HepG2 (cell line): ENCODE results near the gene MYD88. TPM values are rescaled to one million over a fixed set of nuclear protein-coding genes. Genes with fewer than 3 reads are reported as not detected.
A peak's percentile ranks its signal among the peaks of the same experiment; 100 is the strongest.

Experiments
- AHDC1 ChIP-seq: sonication (generic); formaldehyde crosslinking; IDR thresholded peaks from 2 replicates; pipeline ENCODE4 v1.5.1; 2020; ENCODE audit warnings: mild to moderate bottlenecking, missing genetic modification reagents, borderline replicate concordance
- ARHGAP35 ChIP-seq: sonication (generic); formaldehyde crosslinking; IDR thresholded peaks from 2 replicates; pipeline ENCODE4 v1.9.0; 2022; ENCODE audit warnings: mild to moderate bottlenecking, inconsistent platforms, moderate library complexity, missing genetic modification reagents, borderline replicate concordance
- FOXA3 ChIP-seq: IDR thresholded peaks from 2 replicates; pipeline ENCODE4 v1.6.1; 2016; ENCODE audit warnings: missing genetic modification reagents, missing compliant biosample characterization
- PCBP1 ChIP-seq: fragments of 200-400 bp; formaldehyde crosslinking; IDR thresholded peaks from 2 replicates; pipeline ENCODE4 v1.6.1; 2017; ENCODE audit warnings: mild to moderate bottlenecking, low read depth, low read length, borderline replicate concordance
- ZMYM3 ChIP-seq: sonication (generic); formaldehyde crosslinking; IDR thresholded peaks from 2 replicates; pipeline ENCODE4 v1.5.1; 2020; ENCODE audit warnings: mild to moderate bottlenecking, missing genetic modification reagents
- ZNF343 ChIP-seq: sonication (generic); formaldehyde crosslinking; IDR thresholded peaks from 2 replicates; pipeline ENCODE4 v1.4.0; 2020; ENCODE audit warnings: mild to moderate bottlenecking, missing genetic modification reagents
- ZNF496 ChIP-seq: sonication (generic); formaldehyde crosslinking; IDR thresholded peaks from 2 replicates; pipeline ENCODE4 v1.8.1; 2023; ENCODE audit warnings: mild to moderate bottlenecking, moderate library complexity, missing genetic modification reagents; ENCODE audit not compliant: insufficient replicate concordance
- ZNF609 ChIP-seq: sonication (generic); formaldehyde crosslinking; IDR thresholded peaks from 2 replicates; pipeline ENCODE4 v1.4.0; 2020; ENCODE audit warnings: mild to moderate bottlenecking, missing genetic modification reagents, borderline replicate concordance
- ZNF660 ChIP-seq: sonication (generic); formaldehyde crosslinking; IDR thresholded peaks from 2 replicates; pipeline ENCODE4 v1.5.1; 2020; ENCODE audit warnings: mild to moderate bottlenecking, low read depth, missing genetic modification reagents, borderline replicate concordance
- ZNF703 ChIP-seq: sonication (generic); formaldehyde crosslinking; IDR thresholded peaks from 2 replicates; pipeline ENCODE4 v1.5.1; 2020; ENCODE audit warnings: missing genetic modification reagents, mild to moderate bottlenecking, moderate library complexity, borderline replicate concordance
- ZNF740 ChIP-seq: sonication (generic); formaldehyde crosslinking; IDR thresholded peaks from 2 replicates; pipeline ENCODE4 v1.4.0; 2020; ENCODE audit warnings: missing genetic modification reagents
- ZNF75D ChIP-seq: sonication (generic); formaldehyde crosslinking; IDR thresholded peaks from 2 replicates; pipeline ENCODE4 v1.8.1; 2023; ENCODE audit warnings: missing genetic modification reagents, mild to moderate bottlenecking, borderline replicate concordance
- ZSCAN29 ChIP-seq: sonication (generic); formaldehyde crosslinking; conservative IDR thresholded peaks from 2 replicates; pipeline ENCODE4 v1.4.0; 2020; ENCODE audit warnings: mild to moderate bottlenecking, missing genetic modification reagents
- polyA plus RNA-seq, 8 experiments: library from polyadenylated mRNA; depleted of rRNA in 3 of 8; stranded (reverse) in 7 of 8; unstranded in 1 of 8; fragments of >200 nt; fragmentation: Illumina TruSeq in 4 of 8; extraction: Trizol in 4 of 8; gene quantifications; 2 replicates each; pipeline versions ENCODE4 v1.2.1 to v1.2.3, GENCODE V29; 2011 to 2016; ENCODE audit warnings: low read depth in 4 of 8, missing spikeins in 1 of 8, mixed read lengths in 1 of 8; ENCODE audit not compliant: insufficient read depth in 1 of 8
- total RNA-seq, 5 experiments: library from RNA; depleted of rRNA; stranded (reverse); fragments of >200 nt; fragmentation: Illumina TruSeq; extraction: Trizol; gene quantifications; 2 replicates each; pipeline ENCODE4 v1.2.3, GENCODE V29; 2016; ENCODE audit warnings: low read depth in 1 of 5

The MYD88 gene
- total and polyA plus RNA-seq, 2 of the 13 experiments (the other 11 are each of a cell fraction or from before 2014, with no cell fraction given) = 7.6 to 32.7 TPM

GRCh38 chr3:38130631-38131065, 7.8 kb upstream of the MYD88 start (continued):
- peak; percentile 62; the same call in 1 of the 2 replicates for TF ChIP-seq ZNF609 (CRISPR knock-in tag)
- no peak for TF ChIP-seq ZNF660 (CRISPR knock-in tag)
- peak; percentile 86 for TF ChIP-seq FOXA3 (CRISPR knock-in tag)
- TF ChIP-seq PCBP1 = no peak
- TF ChIP-seq AHDC1 = peak; percentile 90; the same call in 1 of the 2 replicates
- no peak for TF ChIP-seq ZNF740 (CRISPR knock-in tag)
- no peak for TF ChIP-seq ZNF496 (CRISPR knock-in tag)
- no peak for TF ChIP-seq ZMYM3 (CRISPR knock-in tag)
- no peak for TF ChIP-seq ZSCAN29 (CRISPR knock-in tag)
- TF ChIP-seq ZNF343 (CRISPR knock-in tag) = no peak
- no peak for TF ChIP-seq ARHGAP35 (CRISPR knock-in tag)
- no peak for TF ChIP-seq ZNF703 (CRISPR knock-in tag)
- no peak for TF ChIP-seq ZNF75D (CRISPR knock-in tag)
